ENCODE results near the gene GPR160. TPM values are rescaled to one million over a fixed set of nuclear protein-coding genes. Genes with fewer than 3 reads are reported as not detected.
A peak's percentile ranks its signal among the peaks of the same experiment; 100 is the strongest.

GPR160 gene
- total and polyA plus RNA-seq, 2 of the 13 experiments (the other 11 are each of a cell fraction or from before 2014, with no cell fraction given) = 12.1 to 23.2 TPM

- TF ChIP-seq GMEB2 (CRISPR knock-in tag; IDR thresholded peaks at IDR 0.05; ENCODE audit: low read depth) (no peak), SCMH1 (CRISPR knock-in tag; IDR thresholded peaks at IDR 0.05; ENCODE audit: borderline replicate concordance) (no peak), ARHGAP35 (CRISPR knock-in tag; IDR thresholded peaks at IDR 0.05; ENCODE audit: borderline replicate concordance) (no peak), GTF2F1 (IDR thresholded peaks at IDR 0.05; ENCODE audit: low read length) (no peak), HOMEZ (CRISPR knock-in tag; IDR thresholded peaks at IDR 0.05; ENCODE audit: low read depth) (no peak), REXO4 (CRISPR knock-in tag; IDR thresholded peaks at IDR 0.05; ENCODE audit: borderline replicate concordance) (no peak), GATAD2A (CRISPR knock-in tag; IDR thresholded peaks at IDR 0.05) (peak; percentile 56; the same call in 1 of the 2 replicates), ZNF589 (CRISPR knock-in tag; conservative IDR thresholded peaks at IDR 0.05) (no peak), CC2D1A (CRISPR knock-in tag; IDR thresholded peaks at IDR 0.05) (no peak), HNF4A (CRISPR knock-in tag; IDR thresholded peaks at IDR 0.05) (peak; percentile 85), NFIB (CRISPR knock-in tag; IDR thresholded peaks at IDR 0.05; ENCODE audit: borderline replicate concordance) (no peak), ZUFSP (CRISPR knock-in tag; IDR thresholded peaks at IDR 0.05; ENCODE audit: borderline replicate concordance) (no peak), ZNF318 (CRISPR knock-in tag; IDR thresholded peaks at IDR 0.05) (0 out of 2 replicates have a peak, but pooled peaks have one; percentile 54), SALL1 (CRISPR knock-in tag; IDR thresholded peaks at IDR 0.05) (peak; percentile 60), DNMT3B (CRISPR knock-in tag; conservative IDR thresholded peaks at IDR 0.05) (no peak)
Observed at GRCh38 chr3:170078620-170079281, 41.0 kb downstream of the GPR160 start (continued).
